Ishikawa (cell line): ENCODE measurements around the gene SLC51B.

Experiments
- CEBPB ChIP-seq: IDR thresholded peaks from 2 replicates; pipeline ENCODE4 v1.6.1; 2012
- CREB1 ChIP-seq: IDR thresholded peaks from 2 replicates; pipeline ENCODE4 v1.6.1; 2012; ENCODE audit warnings: low read depth
- EGR1 ChIP-seq: IDR thresholded peaks from 2 replicates; pipeline ENCODE4 v1.6.1; 2012
- EP300 ChIP-seq: IDR thresholded peaks from 2 replicates; pipeline ENCODE4 v1.6.1; 2012; ENCODE audit warnings: borderline replicate concordance
- FOXM1 ChIP-seq: IDR thresholded peaks from 2 replicates; pipeline ENCODE4 v1.6.1; 2012; ENCODE audit warnings: low read depth, borderline replicate concordance
- NFIC ChIP-seq: IDR thresholded peaks from 2 replicates; pipeline ENCODE4 v1.6.1; 2012
- REST ChIP-seq: IDR thresholded peaks from 2 replicates; pipeline ENCODE4 v1.6.1; 2012; ENCODE audit warnings: low read depth, mild to moderate bottlenecking
- TAF1 ChIP-seq: IDR thresholded peaks from 2 replicates; pipeline ENCODE4 v1.6.1; 2012; ENCODE audit warnings: low read depth, mild to moderate bottlenecking
- TEAD4 ChIP-seq: IDR thresholded peaks from 2 replicates; pipeline ENCODE4 v1.6.1; 2012
- USF1 ChIP-seq: IDR thresholded peaks from 2 replicates; pipeline ENCODE4 v1.6.1; 2012
- YY1 ChIP-seq: IDR thresholded peaks from 2 replicates; pipeline ENCODE4 v1.6.1; 2012; ENCODE audit warnings: low read depth
- ZBTB7A ChIP-seq: IDR thresholded peaks from 2 replicates; pipeline ENCODE4 v1.6.1; 2012; ENCODE audit warnings: low read depth

GRCh38 chr15:65088643-65089021 is 43.4 kb downstream of the SLC51B start:
- no peak for TF ChIP-seq CREB1
- no peak for TF ChIP-seq TAF1
- no peak for TF ChIP-seq EP300
- TF ChIP-seq FOXM1, result no peak
- TF ChIP-seq YY1, result no peak
- TF ChIP-seq CEBPB, result no peak
- TF ChIP-seq USF1, result no peak
- no peak for TF ChIP-seq REST
- TF ChIP-seq TEAD4, result no peak
- no peak for TF ChIP-seq ZBTB7A
- TF ChIP-seq NFIC, result no peak
- TF ChIP-seq EGR1, result no peak
